Stimulated activated CD4-positive, alpha-beta T cell treated with anti-CD3 and anti-CD28 coated beads, Interleukin-2, amount 100 ng/mL, for 24 hours (primary cell): ENCODE results near the gene ZEB1.
A peak's percentile ranks its signal among the peaks of the same experiment; 100 is the strongest.

ENCODE experiments used
- DNase-seq, 2 donors: peaks; one replicate each; pipeline ENCODE4 v3.0.0-alpha.2; 2020

The ZEB1 gene

DNA sequence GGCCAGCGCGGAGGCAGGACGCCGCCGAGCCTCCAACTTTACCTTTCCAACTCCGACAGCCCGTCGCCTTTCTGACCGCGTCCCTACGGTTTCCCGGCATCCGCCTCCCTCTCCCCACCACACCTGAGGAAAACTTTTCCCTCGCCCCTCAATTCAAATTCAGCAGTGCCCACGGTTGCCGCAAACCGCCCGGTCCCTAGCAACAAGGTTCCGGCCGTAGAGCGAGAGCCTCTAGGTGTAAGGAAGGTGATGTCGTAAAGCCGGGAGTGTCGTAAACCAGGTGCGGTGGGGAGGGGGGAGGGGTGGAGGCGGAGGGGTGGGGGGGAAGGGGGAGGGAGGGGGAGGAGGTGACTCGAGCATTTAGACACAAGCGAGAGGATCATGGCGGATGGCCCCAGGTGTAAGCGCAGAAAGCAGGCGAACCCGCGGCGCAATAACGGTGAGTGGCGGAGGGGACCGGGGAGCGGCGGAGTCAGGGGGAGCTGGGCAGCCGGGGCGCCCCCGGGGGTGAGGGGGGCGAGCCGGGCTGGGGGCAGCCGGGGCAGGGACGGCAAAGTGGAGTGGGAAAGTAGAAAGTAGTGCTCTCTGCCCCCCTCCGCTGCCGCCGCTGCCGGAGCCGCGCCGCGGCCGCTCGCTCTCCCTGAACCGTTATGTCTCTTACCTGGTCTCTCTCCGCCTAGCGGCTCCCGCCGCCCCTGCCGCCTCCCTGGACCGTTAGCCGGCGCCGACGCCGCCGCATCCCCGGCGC is at the start of gene ZEB1:
ZEB1 (plus strand) TSS at position 363 of the 748 bp plus-strand sequence; CDS start at position 382, 19 bp downstream.
- DNase-seq: peak; percentile 89 to 92

- DNase-seq: no peak
These were observed 48.1 kb upstream of the ZEB1 start for GRCh38 chr10:31270954-31271353.

GRCh38 chr10:31272841-31273240 is 46.2 kb upstream of the ZEB1 start:
- no peak for DNase-seq

GRCh38 chr10:31273789-31274188 is 45.2 kb upstream of the ZEB1 start:
- no peak for DNase-seq

- no peak for DNase-seq
These were observed 44.7 kb upstream of the ZEB1 start for GRCh38 chr10:31274310-31274709.

DNA sequence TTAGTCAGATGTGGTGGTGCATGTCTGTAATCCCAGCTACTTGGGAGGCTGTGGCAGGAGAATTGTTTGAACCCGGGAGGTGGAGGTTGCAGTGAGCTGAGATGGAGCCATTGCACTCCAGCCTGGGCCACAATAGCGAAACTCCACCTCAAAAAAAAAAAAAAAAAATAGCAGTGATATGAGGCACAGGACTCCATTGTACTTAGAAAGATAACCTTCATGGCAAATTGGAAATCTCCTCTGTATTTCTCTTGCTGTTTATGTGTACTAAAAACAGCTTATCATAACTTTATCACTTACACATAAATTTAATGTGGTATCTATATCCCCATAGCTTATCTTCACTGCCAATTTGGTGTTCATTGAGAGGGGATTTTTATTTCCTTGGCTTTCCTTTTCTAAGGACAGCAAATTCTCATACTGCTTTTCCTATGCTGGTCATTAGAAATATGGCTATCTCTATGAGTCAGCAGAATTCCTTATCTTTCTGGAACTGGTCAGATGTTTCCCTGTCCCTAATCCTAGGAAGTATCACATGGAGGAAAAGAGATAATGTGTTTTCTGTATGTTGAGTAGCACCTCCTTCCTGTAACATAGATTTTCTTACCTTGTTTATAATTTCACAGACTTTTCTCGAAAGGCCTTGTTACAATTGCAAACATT is 40.6 kb upstream of the ZEB1 start:
- DNase-seq: no peak

DNA sequence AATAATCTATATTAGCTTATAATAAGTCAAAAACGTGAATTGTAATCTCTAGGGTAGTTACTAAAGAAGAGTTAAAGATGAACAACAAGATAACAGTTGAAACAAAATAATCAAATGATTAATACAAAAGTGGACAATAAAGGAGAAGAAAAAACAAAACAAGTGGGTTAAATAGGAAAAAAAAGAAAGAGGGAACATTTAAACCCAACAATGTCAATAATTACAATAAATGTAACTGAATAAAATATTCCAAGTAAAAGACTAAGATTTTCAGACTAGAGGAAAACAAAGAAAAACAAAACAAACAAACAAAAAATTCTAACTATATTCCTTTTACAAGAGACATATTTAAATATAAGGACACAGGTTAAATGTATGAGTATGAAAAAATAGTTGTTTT is 38.0 kb upstream of the ZEB1 start:
- no peak for DNase-seq

- DNase-seq: no peak
These were observed 31.0 kb upstream of the ZEB1 start for GRCh38 chr10:31288001-31288400.

GRCh38 chr10:31288962-31289361 is 30.1 kb upstream of the ZEB1 start:
- no peak for DNase-seq

GRCh38 chr10:31290386-31290785 is 28.6 kb upstream of the ZEB1 start:
- no peak for DNase-seq

GRCh38 chr10:31291123-31291522 is 27.9 kb upstream of the ZEB1 start:
- DNase-seq: no peak

- DNase-seq: no peak
These were observed 24.5 kb upstream of the ZEB1 start for GRCh38 chr10:31294558-31294957.

DNA sequence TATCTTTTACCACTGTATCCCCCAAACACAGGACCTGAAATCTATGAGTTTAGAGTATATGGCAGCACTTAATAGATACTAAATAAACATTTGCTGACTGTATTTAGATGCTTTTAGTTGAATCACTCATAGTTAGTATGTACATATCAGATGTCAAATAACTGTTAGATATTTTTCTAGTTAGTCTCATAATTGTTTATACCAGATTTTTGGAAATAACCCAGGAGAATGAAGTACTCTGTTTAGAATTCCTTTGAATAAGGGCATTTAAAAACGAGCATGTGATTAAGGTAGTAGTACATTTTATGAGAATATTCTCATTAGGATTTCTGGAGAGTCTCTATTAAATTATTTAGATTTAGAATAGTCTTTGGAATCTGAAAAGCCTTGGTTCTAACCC is 22.3 kb upstream of the ZEB1 start:
- DNase-seq: no peak

DNA sequence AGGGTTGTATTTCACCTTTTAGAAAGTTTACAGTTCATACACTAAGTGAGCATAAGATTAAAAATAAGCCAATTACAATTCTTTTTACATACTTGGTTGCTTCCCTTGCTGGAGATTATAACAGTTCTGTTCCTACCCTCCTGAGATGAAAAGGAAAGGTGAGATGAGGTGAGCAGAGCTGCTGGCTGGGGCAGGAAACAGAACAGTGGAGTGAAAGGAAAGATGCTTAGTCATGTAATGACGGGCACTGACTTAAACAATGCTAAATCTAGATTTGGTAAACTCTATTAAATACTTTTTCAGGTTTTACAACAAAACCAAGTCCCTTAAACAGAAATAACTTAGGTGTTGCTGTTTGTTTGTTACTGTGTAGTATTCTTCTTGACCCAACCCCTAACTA is 19.9 kb upstream of the ZEB1 start:
- DNase-seq: no peak

GRCh38 chr10:31303212-31303611 is 15.8 kb upstream of the ZEB1 start:
- no peak for DNase-seq

DNA sequence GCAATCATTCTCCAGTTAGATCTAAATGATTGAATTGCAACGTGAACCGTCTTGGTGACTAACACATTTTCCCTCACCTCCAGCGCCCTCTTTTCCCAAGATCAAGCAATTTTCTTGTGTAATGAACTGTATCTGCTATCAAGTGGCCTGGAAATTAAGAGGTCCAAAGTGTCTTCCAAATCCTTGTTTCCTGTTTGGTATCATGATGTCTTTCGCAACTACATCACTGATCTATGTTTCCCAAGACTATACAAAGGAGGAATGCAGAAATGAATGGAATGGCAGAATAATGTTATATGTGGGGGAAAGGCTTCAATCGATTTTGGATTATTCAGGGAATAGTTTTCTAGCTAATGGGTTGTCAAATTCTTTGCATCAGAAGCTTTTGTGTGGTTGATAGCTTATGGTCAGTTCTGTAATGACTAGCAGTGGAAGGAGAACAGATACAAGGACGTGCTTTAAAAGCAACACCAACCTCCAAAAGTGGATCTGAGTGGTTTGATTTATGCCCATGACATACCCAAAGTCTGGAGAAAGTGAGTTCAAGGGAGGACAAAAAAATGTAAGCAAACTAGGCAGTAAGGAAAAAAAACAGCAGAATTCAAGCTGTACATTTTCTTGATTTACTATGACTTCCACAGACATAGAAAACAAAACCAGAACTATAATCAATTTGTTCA is 14.6 kb upstream of the ZEB1 start:
- no peak for DNase-seq

GRCh38 chr10:31313396-31313795 is 5.6 kb upstream of the ZEB1 start:
- DNase-seq: no peak

DNA sequence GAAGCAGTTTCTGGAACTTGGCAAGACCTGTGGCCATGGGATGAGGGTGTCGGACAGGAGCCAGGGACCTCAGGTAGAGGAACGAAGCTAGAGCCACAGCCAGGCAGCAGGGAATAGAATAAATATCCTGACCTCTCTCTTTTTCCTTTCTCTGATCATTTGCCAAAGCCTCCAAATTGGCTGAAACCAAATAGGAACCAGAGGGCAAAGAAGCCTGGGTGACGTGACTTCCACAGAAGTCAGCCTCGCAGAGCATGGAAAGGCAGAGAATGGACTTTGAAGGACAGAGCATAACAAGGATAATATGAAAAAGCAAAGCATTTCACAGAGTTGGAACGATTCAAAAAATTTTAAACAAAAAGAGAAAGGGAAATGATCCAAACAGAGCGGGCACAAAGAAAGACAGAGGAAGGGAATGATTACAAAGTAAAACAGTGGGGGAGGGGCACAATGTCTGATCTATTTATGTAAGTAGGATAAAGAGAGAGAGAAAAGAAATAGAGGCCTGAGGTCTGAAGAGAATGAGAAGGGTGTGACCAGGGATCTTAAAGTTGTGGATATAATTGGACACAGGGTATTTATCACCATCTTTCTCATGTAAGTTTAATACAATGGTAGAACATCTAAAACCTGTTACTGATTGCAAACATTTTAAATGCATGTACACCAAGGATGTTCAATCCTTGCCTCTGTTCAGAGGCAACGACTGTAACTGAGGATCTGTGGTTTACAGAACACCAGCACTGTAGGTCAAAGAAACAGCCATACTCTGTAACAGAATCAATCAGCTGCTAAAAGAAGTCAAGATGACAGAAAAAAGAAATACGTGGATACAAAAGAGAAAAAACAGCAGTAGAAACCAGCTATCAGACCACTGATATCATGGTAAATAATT is 4.5 kb upstream of the ZEB1 start:
- DNase-seq: no peak

DNA sequence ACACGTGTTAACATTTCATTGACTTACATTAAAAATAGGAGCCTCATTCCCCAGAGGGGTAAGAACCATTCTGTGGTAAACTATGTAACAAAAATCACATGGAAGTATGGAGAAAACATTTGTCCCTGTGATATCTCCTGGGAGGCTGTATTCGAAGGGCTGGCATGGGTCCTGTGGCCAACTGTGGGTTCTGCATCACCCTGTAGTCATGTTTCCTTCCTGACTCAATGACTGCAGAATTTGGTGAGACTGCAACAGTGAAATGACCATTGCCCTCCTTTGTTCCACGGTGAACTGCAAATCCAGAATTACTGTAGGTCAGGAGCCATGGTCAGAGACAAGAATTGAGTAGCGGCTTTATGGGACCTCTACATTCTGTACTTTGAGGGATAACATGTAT is 3.6 kb upstream of the ZEB1 start:
- DNase-seq: no peak

- no peak for DNase-seq
These were observed 1.8 kb upstream of the ZEB1 start for GRCh38 chr10:31317171-31317570.

DNA sequence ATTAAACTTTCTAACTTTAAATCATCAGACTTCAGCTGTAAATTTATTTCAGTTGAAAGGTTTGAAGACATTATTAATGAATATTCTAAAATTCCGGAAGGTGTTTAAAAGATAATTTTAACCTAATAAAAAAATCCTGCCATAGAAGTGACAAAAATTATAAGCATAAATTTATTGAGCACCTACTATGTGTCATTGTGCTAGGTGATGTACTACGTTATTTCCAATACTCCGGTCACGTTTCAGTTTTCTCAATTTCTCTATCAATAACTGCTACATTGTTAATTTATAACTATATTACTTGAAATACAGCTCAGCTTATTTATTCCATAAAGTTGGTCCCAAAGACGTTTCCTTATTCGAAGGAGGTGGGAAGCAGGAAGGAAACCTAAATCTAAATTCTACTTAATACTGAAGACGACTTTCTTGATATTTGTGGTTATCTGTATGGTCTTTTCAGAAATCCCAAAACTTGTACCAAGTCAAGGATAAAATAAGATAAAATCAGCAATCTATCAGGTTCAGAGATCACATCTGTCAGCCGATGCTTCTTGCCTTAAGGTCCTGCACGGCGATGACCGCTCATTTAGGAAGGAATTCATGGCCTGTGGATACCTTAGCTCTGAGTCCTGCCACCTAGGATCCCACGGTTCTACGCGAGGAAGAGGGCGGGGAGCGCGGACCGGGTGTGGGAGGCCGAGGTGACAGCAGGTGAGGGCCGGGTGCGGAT is 1.2 kb upstream of the ZEB1 start:
- peak; percentile 78 to 79 for DNase-seq

DNA sequence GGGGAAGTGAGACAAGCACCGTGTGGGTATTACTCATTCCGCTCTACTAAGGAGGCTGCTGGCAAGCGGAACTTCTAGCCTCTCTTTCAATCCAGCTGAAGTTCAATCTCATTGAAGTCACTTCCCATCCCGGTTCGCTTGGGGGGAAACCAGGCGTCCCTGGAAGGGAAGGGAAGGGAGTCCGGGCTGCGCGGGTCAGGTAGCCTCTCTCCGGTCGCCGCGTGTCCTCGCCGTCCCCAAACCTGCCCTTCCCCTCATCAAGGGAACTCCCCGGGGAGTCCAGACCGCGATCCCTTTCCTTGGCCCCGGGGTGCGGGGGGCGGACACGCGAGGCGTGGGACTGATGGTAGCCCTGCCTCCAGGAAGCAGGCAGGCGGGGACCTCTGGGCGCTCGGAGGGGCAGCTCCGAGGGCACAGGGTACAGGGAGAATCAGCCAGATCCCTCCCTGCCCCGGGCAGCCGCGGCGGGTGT is 598 bp upstream of the ZEB1 start:
- peak; percentile 66 to 71 for DNase-seq
